ENCODE data around the gene PHF19. TPM values are rescaled to one million over a fixed set of nuclear protein-coding genes. Genes with fewer than 3 reads are reported as not detected.

Gene PHF19
- total and polyA plus RNA-seq, 10 of the 15 experiments (the other 5 are each of a cell fraction or from before 2014, with no cell fraction given) = 26.0 to 133 (median 87.7) TPM

GRCh38 chr9:120837921-120838320, 39.1 kb downstream of the PHF19 start:
- Histone ChIP-seq H4K20me1 (ENCODE audit: control insufficient read depth, insufficient read depth) (no peaks in the 10 kb centered on the region), H3K9me3 (replicated peaks; ENCODE audit: control insufficient read depth, insufficient read depth, low read length) (no peaks in the 10 kb centered on the region), H3K4me1 (ENCODE audit: control insufficient read depth, insufficient read depth, low read length) (no peaks in the 10 kb centered on the region), H3K4me3 (no peak overlapping the region), H2AFZ (ENCODE audit: control insufficient read depth, low read depth, low read length) (no peak overlapping the region), H3K79me2 (ENCODE audit: control insufficient read depth, insufficient read depth, low read length) (peaks cover 31% of the 10 kb centered on the region), H3K27ac (ENCODE audit: control insufficient read depth, insufficient read depth) (no peak overlapping the region), H3K9ac (ENCODE audit: control insufficient read depth, insufficient read depth, low read length) (no peak overlapping the region), H3K4me2 (ENCODE audit: control insufficient read depth, insufficient read depth) (no peak overlapping the region), H3K36me3 (ENCODE audit: control insufficient read depth in 2 of 2, insufficient read depth in 2 of 2, low read length in 1 of 2) (peaks cover 0 to 2% of the 10 kb centered on the region in 2 experiments; a peak in 2 of 4 replicates), H3K27me3 (replicated peaks in 1 of 2; ENCODE audit: control insufficient read depth in 2 of 2, insufficient read depth in 2 of 2, low read length in 1 of 2) (no peaks in the 10 kb centered on the region)
- TF ChIP-seq YY1 (IDR thresholded peaks at IDR 0.05; ENCODE audit: low read depth, low read length) (no peak), ETV6 (conservative IDR thresholded peaks at IDR 0.05 in 1 of 2, IDR thresholded peaks at IDR 0.05 in 1 of 2; ENCODE audit: borderline replicate concordance in 1 of 2, low read depth in 1 of 2) (no peak), STAT1 (conservative IDR thresholded peaks at IDR 0.05) (no peak), NR2F1 (conservative IDR thresholded peaks at IDR 0.05) (no peak), PAX8 (IDR thresholded peaks at IDR 0.05) (no peak), GABPA (IDR thresholded peaks at IDR 0.05; ENCODE audit: low read depth) (no peak), CHD2 (IDR thresholded peaks at IDR 0.05; ENCODE audit: borderline replicate concordance, low read depth, low read length) (no peak), NFYA (IDR thresholded peaks at IDR 0.05; ENCODE audit: borderline replicate concordance, low read depth, low read length) (no peak), MTA2 (IDR thresholded peaks at IDR 0.05; ENCODE audit: low read depth) (no peak)
- RAD21 ChIA-PET (ENCODE audit: unreplicated experiment) = no interaction called here
- CTCF ChIA-PET = interaction anchor here (0.6 kb wide), 1 partner anchor 20 kb away, joined by 3 read pairs; no protein-coding TSS in a partner anchor
- in situ Hi-C loops (cut with MboI) (no loop called here), intact Hi-C loops (cut with micrococcal nuclease; ENCODE audit: unreplicated experiment) (no loop called here)
- BruUV-seq (replicated peaks) = no TSS peak
- WGBS (ENCODE audit: insufficient coverage, insufficient replicate concordance, low lambda C conversion rate, missing lambda C conversion rate) = 97% methylated on average over 3 of the region's 3 CpGs
- no peak for FAIRE-seq
- SMC1A ChIA-PET (ENCODE audit: uncharacterized antibody, unreplicated experiment) = no interaction called here
- POLR2A ChIA-PET = no interaction called here
- no peak for ATAC-seq
- no peak for DNase-seq (ENCODE audit: low read depth, low spot score)

Data from GM12878 (cell line).